Renal cortex interstitium (tissue), 15 donors: ENCODE measurements around the gene ZNF491. TPM values are rescaled to one million over a fixed set of nuclear protein-coding genes. Genes with fewer than 3 reads are reported as not detected.
"Not testable (repeated sequence)": the region's sequence is repeated elsewhere in the genome, so short reads cannot be mapped to it uniquely, and the experiment has no call there.

ENCODE experiments used
- DNase-seq, 11 donors: peaks; one replicate each; pipeline ENCODE4 v3.0.0-alpha.2; 2013; ENCODE audit warnings: low read depth in 9 of 11, low spot score in 4 of 11; ENCODE audit errors: extremely low read depth in 1 of 11
- long read RNA-seq, 16 experiments: transcript quantifications; one replicate each; lab custom pipeline, GENCODE V29; 2026
- polyA plus RNA-seq, 3 donors: library from polyadenylated mRNA; unstranded; fragments of 120-200 nt; gene quantifications; one replicate each; pipeline ENCODE4 v1.2.1, GENCODE V29; 2013; ENCODE audit not compliant: insufficient read length in 3 of 3

Gene ZNF491
- polyA plus RNA-seq: 1 to 10 TPM; 3.8 to 4.8 (median 4.0) TPM
- long read RNA-seq, donor 1: 0 reads
- long read RNA-seq, donor 2: 0 reads
- long read RNA-seq, donor 3: 0 reads
- long read RNA-seq, donor 4: 0 reads
- long read RNA-seq, donor 5: 0 reads
- long read RNA-seq, donor 6: 0 reads
- long read RNA-seq, donor 7: 0 reads
- long read RNA-seq, donor 8: 0 reads
- long read RNA-seq, donor 9: 0 reads
- long read RNA-seq, donor 10: 0 reads
- long read RNA-seq, donor 11, partial matches to known transcripts: 0 of 1 reads
- long read RNA-seq, donor 11, other reads (novel, unspliced or antisense): 0 of 1 reads
- long read RNA-seq, donor 12: 0 reads
- long read RNA-seq, donor 13: 0 reads
- long read RNA-seq, donor 14: 0 reads
- long read RNA-seq, donor 15: 0 reads
- long read RNA-seq, donor 16, partial matches to known transcripts: 0 of 2 reads
- long read RNA-seq, donor 16, other reads (novel, unspliced or antisense): 0 of 2 reads

DNA sequence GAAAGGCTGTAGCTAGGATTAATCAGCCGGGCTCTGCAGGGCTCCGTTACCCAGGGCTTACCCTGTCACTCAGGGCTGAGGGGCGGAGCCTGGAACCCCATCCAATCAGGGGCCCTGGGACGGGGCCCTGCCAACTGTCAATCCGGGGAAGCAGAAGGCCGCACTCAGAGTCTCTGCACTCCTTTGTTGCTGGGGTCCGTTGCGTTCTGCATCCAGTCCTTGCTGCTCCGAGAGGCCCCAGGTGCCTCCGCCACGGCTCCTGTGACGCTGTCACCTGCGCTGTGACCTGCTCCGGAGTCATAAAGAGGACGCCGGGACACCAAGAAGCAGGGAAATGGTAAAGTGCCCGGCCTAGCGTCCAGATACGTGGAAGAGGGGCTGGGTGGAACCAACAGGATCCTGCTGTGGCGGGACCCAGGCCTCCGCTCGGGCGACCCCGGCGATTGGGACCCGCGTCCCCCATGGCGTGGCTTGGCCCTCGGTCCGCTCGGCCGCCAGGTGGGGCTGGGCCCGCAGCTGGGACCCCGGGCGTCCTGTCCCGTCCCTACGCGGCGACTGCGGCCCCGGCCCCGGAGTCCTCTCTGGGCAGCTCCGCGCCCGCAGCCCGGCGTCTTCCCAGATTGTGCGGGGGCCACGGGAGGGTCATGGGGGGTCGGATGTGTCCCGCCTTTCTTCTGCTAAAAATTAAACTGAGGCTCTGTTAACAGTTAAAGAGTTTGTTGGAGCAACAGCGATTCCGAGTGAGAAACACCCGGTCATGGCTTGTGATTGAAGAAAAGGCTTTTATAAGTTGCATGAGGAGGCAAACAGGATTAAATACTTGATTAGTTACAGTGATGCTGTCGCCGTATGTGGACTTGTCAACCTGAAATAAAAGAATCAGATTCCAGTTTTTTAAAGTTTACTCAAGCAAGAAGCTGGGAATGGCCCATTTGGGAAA, at the start of gene ZNF491:
TSS of gene ZNF491 (plus strand) at position 133 of the 940 bp plus-strand sequence. CDS start 7,431 bp downstream, outside the sequence.
- DNase-seq: peak; percentile 75 to 92 (median 85)

DNA sequence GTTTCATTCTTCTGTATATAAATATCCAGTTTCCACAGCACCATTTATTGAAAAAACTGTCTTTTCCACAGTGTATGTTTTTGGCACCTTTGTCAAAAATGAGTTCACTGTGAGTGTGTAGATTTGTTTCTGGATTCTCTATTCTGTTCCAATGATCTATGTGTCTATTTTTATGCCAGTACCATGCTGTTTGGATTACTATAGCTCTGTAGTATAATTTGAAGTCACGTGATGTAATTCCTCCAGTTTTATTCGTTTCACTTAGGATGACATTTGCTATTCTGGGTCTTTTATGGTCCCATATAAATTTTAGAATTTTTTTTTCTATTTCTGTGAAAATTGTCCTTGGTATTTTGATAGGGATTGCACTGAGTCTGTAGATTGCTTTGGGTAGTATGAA, 48.6 kb upstream of the ZNF491 start:
- no peak for DNase-seq

DNA sequence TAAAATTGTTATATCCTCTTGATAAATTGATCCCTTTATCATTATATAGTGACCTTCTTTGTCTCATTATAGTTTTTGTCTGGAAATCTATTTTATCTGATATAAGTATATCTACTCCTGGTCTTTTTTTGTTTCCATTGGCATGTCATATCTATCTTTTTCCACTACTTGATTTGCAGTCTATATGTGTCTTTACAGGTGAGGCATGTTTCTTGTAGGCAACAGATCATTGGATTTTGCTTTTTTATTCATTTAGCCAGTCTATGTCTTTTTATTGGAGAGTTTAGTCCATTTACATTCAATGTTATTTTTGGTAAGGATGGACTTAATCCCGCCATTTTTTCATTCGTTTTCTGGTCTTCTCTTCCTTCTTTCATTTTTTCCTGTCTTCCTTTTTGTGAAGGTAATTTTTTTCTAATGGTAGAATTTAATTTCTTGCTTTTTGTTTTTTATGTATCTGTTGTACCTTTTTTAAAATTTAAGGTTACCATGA, 46.0 kb upstream of the ZNF491 start:
- DNase-seq: no peak

DNA sequence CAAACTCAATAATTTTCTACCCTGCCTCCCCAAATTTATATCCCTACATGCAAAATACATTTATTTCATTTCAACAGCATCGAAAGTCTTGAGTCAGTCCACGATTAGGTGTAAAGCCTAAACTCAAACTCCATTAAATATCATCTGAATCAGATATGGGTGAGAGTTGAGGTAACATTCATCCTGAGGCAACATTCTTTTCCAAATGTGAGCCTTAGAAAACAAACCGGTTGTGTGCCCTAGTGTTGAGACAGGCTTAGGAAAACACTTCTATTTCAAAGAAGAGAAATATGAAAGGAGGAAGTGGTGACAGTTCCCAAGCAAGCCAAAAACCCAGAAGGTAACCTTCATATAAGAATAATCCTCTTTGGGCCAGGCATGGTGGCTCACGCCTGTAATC, 43.7 kb upstream of the ZNF491 start:
- no peak for DNase-seq

DNA sequence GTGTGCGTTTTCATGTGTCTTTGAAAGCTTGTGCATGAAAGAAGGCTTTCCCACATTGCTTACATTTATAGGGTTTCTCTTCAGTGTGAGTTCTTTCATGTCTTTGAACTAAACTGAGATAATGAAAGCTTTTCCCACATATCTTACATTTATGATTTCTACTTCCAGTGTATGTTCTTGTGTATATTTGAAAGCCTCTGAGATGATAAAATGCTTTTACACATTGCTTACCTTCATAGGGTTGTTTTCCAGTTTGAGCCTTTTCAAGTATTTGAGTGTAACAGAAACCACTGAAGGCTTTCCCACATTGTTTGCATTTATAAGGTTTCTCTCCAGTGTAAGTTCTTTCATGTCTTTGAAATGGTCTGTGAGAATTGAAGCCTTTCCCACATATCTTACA, 41.4 kb upstream of the ZNF491 start:
- no peak for DNase-seq

DNA sequence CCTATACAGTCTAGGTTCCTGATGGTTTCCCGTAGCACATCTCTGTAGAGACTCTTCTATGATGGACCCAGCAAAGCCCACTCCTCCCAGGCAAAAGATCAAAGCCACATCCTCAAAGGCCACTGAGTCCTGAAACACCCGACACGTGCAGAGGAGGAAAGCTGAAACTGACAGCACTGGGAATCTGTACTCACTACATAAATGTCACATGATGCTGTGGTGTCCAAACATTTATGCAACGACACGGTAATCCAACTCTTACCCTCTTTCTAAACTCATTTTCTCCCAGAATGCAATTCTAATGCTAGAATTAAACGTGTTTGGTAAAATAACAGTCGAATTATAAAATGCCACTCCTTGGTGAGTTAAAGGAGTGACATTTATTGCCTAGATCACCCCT, 38.5 kb upstream of the ZNF491 start:
- DNase-seq: no peak

DNA sequence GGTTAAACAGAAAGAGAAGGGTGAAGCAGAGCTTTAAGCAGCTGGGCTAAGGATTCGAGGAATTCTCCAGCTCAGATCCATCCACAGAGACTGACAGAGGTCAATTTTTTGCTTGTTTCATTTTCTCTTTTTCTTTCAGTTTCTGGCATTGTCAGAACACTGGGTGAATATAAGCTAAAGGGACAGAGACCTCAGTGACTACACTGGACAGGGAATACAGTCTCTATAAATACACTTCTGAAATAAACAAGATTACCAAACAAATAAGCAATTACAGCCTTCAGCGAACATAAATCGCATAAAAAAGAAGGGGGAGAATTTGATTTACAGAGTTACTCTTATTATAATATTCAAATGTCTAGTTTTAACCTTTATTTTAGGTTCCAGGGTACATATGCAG, 35.2 kb upstream of the ZNF491 start:
- no peak for DNase-seq

DNA sequence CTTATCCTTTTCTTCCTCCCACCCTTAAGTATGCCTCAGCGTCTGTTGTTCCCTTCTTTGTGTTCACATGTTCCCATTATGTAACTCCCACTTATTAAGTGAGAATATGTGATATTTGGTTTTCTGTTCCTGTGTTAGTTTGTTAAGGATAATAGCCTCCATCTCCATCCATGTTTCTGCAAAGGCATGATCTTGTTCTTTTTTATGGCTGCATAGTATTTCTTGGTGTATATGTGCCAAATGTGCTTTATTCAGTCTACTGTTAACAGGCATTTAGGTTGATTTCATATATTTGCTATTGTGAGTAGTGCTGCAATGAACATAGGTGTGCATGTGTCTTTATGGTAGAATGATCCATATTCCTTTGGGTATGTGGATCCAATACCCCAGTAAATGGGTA, 34.7 kb upstream of the ZNF491 start:
- no peak for DNase-seq

DNA sequence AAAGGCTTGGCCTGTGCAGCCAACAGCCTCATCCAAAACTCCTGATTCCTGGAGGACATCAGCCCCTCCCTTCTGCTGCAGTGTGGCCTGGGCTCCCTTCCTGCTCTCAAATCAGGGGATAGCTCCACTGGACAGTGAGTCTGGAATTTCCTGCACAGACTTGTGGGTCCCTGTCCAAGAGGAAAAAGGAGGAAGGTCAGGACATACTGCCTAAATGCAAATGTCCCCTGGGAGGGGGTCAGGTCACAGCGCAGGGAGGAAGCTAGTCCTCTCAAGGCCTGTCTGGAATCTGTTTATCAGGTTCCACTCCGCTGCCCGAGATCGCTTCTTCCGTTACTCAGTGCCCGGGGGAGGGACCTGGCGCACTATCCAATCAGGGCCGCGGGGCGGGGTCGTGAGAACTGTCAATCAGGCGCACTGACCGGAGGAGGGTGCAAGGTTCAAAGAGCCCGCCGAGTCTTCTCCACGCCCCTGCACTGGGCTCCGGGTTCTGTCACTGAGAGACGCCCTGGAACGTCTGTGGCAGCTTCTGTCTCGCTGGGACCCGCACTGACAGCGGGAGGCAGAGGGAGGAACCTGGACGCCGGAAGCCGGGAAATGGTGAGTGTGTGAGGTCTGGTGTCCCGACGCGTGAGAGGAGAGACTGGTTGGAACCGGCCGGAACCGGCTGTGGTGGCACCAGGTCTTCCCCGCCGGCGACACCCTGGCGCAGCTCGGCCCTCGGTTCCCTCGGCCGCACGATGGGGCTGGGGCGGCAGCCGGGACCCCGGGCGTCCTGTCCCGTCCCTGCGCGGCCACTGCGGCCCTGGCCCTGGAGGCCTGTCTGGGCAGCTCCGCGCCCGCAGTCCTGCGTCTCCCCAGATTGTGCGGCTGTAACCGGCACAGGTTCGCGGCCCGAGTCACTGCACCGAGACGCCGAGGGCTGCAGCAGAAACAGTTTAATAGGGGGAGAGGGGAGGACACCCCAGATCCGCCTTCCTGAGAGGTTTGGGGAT, 31.4 kb upstream of the ZNF491 start, which contains the start of gene ZNF441:
TSS of gene ZNF441 (plus strand) at position 404 of the 995 bp plus-strand sequence. CDS start at position 598, 194 bp downstream.
- DNase-seq: peak; percentile 92 to 97 (median 94)

DNA sequence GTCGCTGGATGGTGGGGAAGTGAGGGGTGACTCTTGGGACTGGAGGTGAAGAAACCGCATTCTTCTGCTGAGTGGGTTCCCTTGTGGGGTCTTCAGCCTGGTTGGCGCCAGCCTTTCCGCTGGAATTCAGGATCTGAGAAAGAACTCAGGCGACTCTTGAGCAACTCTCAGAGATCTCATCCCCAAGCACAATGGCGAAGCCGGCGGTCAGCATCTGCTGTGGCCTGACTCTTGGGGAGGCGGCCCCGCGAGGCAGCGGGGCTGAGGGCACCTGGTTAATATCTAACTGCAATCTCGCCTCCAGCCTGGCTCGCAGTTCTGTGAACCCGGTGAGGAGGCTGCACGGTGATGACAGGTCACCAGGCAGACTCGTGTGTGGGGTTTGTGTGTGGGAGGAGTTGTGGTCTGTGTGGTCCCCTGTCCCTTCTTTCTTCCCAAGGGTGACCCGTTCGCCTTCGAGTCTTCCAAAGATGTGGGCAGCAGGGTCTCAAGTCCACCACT, 30.6 kb upstream of the ZNF491 start:
- DNase-seq: peak in 10 of 11 donors; percentile 20 to 52 (median 26)

DNA sequence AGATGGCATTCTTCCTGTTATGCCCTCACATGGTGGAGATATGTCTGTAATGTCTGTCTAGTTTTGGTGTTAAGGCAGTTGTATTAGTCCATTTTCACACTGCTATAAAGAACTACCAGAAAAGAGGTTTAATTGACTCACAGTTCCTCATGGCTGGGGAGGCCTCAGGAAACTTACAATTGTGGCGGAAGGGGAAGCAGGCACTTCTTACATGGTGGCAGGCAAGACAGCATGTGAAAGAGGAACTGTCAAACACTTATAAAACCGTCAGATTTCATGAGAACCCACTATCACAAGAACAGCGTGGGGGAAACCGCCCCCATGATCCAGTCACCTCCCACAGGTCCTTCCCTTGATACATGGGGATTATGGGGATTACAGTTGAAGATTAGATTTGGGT, 28.3 kb upstream of the ZNF491 start:
- DNase-seq: no peak

DNA sequence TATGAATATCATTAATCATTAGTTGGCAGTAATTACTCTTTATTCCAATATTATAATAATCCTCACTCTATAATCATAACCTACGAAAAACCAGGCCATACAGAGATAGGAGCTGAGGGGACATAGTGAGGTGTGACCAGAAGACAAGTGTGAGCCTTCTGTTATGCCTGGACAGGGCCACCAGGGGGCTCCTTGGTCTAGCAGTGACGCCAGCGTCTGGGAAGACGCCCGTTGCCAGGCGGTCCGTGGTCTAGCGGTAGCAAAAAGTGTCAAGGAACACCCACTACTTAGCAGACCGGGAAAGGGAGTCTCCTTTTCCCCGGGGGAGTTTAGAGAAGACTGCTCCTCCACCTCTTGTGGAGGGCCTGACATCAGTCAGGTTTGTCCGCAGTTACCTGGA, 26.8 kb upstream of the ZNF491 start:
- not testable (repeated sequence) for DNase-seq

DNA sequence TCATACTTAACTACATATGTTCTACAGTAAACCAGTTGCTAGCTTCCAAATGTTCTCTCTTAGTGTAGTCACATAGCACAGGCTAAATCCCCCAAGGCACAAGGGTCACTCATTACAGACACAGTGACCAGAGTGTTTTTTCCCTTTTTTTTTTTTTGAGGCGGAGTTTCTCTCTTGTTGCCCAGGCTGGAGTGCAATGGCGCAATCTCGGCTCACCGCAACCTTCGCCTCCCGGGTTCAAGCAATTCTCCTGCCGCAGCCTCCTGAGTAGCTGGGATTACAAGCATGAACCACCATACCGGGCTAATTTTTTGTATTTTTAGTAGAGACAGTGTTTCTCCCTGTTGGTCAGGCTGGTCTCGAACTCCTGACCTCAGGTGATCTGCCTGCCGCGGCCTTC, 21.7 kb upstream of the ZNF491 start:
- DNase-seq: not testable (repeated sequence)

DNA sequence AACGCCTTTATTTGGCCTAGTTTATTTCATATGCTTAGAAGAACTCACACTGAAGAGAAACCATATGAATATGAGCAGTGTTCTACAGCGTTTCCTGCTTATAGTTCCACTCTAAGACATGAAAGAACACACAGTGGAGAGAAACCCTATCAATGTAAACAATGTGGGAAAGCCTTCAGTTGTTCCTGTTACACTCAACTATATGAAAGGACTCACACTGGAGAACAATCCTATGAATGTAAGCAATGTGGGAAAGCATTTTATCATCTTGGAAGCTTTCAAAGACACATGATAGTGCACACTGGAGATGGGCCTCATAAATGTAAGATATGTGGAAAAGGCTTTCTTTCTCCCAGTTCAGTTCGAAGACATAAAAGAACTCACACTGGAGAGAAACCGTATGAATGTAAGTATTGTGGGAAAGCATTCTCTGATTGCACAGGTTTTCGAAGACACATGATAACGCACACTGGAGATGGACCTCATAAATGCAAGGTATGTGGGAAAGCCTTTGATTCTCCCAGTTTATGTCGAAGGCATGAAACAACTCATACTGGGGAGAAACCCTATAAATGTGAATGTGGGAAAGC, 17.8 kb upstream of the ZNF491 start:
- no peak for DNase-seq

DNA sequence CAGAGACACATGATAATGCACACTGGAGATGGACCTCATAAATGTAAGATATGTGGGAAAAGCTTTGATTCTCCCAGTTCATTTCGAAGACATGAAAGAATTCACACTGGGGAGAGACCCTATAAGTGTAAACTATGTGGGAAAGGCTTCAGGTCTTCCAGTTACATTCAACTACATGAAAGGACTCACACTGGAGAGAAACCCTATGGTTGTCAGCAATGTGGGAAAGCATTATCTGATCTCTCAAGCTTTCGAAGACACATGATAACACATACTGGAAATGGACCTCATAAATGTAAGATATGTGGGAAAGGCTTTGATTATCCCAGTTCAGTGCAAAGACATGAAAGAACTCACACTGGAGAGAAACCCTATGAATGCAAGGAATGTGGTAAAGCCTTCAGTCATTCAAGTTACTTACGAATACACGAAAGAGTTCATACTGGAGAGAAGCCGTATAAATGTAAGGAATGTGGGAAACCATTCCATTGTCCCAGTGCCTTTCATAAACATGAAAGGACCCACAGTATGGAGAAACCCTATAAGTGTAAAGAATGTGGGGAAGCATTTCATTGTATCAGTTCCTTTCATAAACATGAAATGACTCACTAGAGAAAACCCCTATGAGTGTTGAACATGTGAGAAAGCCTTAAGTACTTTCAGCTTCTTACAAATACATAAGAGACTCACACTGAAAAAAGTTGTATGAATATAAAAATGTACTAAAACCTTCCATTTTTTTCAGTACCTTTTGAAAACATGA, 16.8 kb upstream of the ZNF491 start:
- DNase-seq: no peak

DNA sequence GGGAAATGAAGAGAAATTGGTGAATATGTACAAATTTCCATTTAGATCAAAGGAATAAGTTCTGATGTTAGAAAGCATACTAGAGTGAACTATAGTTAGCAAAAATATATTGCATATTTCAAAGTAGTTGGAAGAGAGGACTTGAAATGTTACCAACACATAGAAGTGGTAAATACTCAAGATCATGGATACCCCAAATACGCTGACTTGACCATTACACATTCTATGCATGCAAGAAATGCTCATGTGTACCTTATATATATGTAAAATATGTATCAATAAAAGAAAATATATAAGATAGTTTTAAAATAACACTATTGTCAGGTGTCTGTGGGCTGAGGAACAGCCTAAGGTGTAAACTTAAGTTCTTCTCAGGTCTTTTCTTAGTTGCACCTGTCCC, 14.6 kb upstream of the ZNF491 start:
- DNase-seq: no peak

DNA sequence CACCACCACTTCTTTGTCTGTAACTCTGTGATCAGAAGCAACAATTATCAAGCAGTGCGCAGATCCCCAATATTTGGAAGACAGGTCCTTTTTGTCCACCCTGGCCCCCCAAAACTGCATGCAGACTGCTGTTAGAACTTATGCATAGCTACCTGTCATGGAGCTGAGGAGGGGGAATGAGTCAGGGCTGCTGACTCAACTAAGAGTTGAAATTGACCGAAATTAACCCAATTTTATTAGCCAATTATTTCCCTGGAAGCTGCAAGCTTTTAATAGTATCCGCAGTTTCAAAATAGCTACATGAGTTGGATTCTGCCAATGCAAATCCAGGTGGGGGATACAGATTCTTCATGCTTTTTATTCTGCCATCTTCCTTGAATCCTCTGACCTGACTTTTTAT, 14.0 kb upstream of the ZNF491 start:
- DNase-seq: no peak
